ENCODE results near the gene BRD3OS.
A peak's percentile ranks its signal among the peaks of the same experiment; 100 is the strongest.

Gene BRD3OS

DNA sequence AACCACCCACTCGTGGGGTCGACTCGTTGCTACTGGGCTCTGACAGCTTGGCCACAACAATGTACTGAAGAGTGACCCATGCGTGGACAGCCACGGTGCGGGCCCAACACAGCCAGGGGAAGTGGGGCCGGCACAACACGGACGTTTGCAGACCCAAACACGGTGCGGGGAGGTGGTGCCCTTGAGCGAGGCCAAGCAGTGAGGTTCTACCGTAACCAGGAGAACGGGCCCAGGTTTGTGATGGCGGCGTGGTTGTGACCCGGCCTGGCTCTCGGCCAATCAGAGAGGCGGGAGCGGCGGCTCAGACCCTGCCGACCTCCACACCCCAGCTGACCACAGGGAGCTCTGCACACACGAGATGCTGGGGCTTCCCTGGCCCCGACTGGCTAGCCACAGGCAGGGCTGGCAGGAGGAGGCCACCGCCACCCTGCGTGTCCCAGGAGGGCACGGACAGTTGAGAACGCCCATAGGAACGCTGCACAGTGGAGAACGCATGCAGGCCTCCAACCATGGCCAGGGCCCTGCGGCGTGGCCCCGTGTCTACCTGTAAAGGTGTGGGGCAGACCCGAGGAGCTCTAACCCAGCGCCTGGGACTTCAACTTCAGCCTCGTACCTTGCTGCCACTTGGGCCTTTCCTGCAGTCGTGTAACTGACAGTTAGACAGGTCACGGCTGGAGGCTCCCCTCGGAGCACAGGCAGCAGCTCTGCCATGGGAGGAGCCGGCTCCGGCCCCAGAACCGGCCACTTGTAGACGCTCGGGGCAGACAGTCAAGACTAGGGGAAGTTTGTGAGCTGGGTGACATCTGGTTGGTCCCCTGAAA, 28.9 kb downstream of the BRD3OS start:
- no peak overlapping the region for H3K4me3 ChIP-seq (ENCODE audit: low read length)
- no peak for TF ChIP-seq CTCF (IDR thresholded peaks at IDR 0.05; ENCODE audit: insufficient read depth, low read depth, low read length, missing control alignments)
- DNase-seq (ENCODE audit: low read depth), result no peak

DNA sequence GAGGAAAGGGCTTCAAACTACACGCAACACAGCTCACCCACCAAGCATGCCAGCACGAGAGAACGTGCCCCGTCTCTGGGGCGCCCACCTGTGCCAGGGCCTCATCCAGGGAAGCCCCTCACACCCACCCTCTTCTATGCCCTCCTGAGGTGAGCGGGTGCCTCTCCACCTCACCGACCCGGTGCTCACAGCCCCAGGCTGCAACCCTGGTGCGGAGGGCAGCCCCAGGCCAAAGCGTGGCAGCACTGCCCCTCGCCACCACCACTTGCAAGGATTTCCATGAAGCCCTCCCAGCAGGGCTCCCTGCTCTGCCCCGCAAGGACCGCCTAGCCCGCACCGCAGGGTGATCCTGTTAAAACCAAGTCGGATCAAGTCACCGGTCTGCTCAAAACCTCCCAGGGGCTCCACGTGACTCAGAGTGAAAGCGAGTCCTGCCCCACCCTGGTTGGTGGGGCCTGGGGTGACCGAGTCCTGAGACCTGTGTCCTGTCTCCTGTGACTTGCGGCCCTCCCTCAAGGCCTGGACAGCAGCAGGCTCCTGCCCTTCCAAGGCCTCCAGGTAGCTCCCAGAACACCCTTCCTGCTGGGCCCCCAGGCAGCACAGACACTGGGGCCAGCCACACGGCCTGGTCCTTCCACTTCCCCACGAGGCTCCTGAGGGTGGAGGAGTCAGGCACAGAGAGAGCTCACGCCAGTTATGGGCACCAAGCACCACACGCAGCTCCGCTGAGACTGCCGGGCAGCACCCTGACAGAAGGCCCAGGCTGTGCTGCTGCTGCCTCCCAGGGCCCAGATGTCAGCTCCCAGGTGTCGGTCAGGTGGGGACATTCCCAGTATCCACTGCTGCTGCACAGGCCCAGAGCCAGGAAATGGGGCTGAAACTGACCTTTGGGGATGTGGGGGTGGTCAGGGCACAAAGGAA, 29.9 kb downstream of the BRD3OS start:
- no peak for TF ChIP-seq CTCF (IDR thresholded peaks at IDR 0.05; ENCODE audit: insufficient read depth, low read depth, low read length, missing control alignments)
- no peak overlapping the region for H3K4me3 ChIP-seq (ENCODE audit: low read length)
- DNase-seq (ENCODE audit: low read depth), result no peak

GRCh38 chr9:134055981-134056461, 30.7 kb downstream of the BRD3OS start:
- peak; percentile 81 for DNase-seq (ENCODE audit: low read depth)
- H3K4me3 ChIP-seq (ENCODE audit: low read length), result no peak overlapping the region
- TF ChIP-seq CTCF (IDR thresholded peaks at IDR 0.05; ENCODE audit: insufficient read depth, low read depth, low read length, missing control alignments), result no peak

- no peak overlapping the region for H3K4me3 ChIP-seq (ENCODE audit: low read length)
- no peak for DNase-seq (ENCODE audit: low read depth)
Measured at GRCh38 chr9:134056483-134057306, 31.4 kb downstream of the BRD3OS start.

DNA sequence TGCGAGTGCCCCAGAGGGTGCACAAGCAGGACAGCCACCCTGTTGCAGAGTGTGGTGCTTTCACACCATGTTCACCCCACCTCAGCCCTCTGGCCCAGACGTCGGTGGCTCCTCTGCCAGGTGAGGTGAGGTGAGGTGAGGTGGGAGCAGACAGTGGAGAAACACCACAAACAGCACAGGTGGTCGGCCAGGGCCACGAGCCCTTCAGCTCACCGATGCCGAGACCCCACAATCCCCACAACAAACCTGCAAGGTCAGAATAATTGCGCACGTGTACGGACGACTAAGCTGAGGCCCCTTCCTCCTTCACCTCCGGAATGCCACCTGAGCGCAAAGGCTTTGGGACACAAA, 32.0 kb downstream of the BRD3OS start:
- no peak for DNase-seq (ENCODE audit: low read depth)
- no peak for TF ChIP-seq CTCF (IDR thresholded peaks at IDR 0.05; ENCODE audit: insufficient read depth, low read depth, low read length, missing control alignments)

More at GRCh38 chr9:134056483-134057306, 31.4 kb downstream of the BRD3OS start:
- TF ChIP-seq CTCF (IDR thresholded peaks at IDR 0.05; ENCODE audit: insufficient read depth, low read depth, low read length, missing control alignments), result no peak

More for the DNA sequence above, 32.0 kb downstream of the BRD3OS start:
- H3K4me3 ChIP-seq (ENCODE audit: low read length), result no peak overlapping the region

All from epithelial cell of esophagus (primary cell).